HEK293 (cell line): ENCODE results near the gene CLDN19.

Experiments
- ELK4 ChIP-seq: IDR thresholded peaks from 2 replicates; pipeline ENCODE4 v1.6.1; 2011; ENCODE audit warnings: mild to moderate bottlenecking, low read depth, low read length, borderline replicate concordance
- GLI2 ChIP-seq: fragments of 450-650 bp; formaldehyde crosslinking; IDR thresholded peaks from 2 replicates; pipeline ENCODE4; 2017; ENCODE audit warnings: missing biosample characterization, missing genetic modification characterization, low read depth, borderline replicate concordance
- HIC1 ChIP-seq: fragments of 450-650 bp; formaldehyde crosslinking; IDR thresholded peaks from 2 replicates; pipeline ENCODE4 v1.5.1; 2016; ENCODE audit warnings: missing biosample characterization, missing genetic modification characterization
- HOXA7 ChIP-seq: sonication (generic); formaldehyde crosslinking; IDR thresholded peaks from 2 replicates; pipeline ENCODE4 v1.8.1; 2022; ENCODE audit warnings: missing genetic modification reagents, borderline replicate concordance
- HOXD13 ChIP-seq: sonication (generic); formaldehyde crosslinking; IDR thresholded peaks from 2 replicates; pipeline ENCODE4 v1.8.0; 2022; ENCODE audit warnings: missing genetic modification reagents, borderline replicate concordance
- KLF1 ChIP-seq: fragments of 450-650 bp; formaldehyde crosslinking; IDR thresholded peaks from 2 replicates; pipeline ENCODE4 v1.5.1; 2016; ENCODE audit warnings: missing biosample characterization, missing genetic modification characterization
- KLF10 ChIP-seq: fragments of 450-650 bp; IDR thresholded peaks from 2 replicates; pipeline ENCODE4 v1.5.1; 2018; ENCODE audit warnings: missing biosample characterization, mild to moderate bottlenecking, missing genetic modification characterization
- KLF7 ChIP-seq: fragments of 450-650 bp; formaldehyde crosslinking; IDR thresholded peaks from 2 replicates; pipeline ENCODE4 v1.5.1; 2016; ENCODE audit warnings: missing biosample characterization, missing genetic modification characterization, borderline replicate concordance
- KLF9 ChIP-seq: fragments of 450-650 bp; formaldehyde crosslinking; IDR thresholded peaks from 2 replicates; pipeline ENCODE4 v1.5.1; 2016; ENCODE audit warnings: missing biosample characterization, missing genetic modification characterization, low read depth
- SALL2 ChIP-seq: fragments of 450-650 bp; formaldehyde crosslinking; IDR thresholded peaks from 2 replicates; pipeline ENCODE4 v1.5.0; 2017; ENCODE audit warnings: missing biosample characterization, mild to moderate bottlenecking, missing genetic modification characterization, borderline replicate concordance
- SCRT2 ChIP-seq: fragments of 450-650 bp; formaldehyde crosslinking; IDR thresholded peaks from 2 replicates; pipeline ENCODE4 v1.5.1; 2016; ENCODE audit warnings: missing biosample characterization, missing genetic modification characterization
- ZBTB20 ChIP-seq: fragments of 450-650 bp; formaldehyde crosslinking; IDR thresholded peaks from 2 replicates; pipeline ENCODE4 v1.5.1; 2016; ENCODE audit warnings: missing biosample characterization, missing genetic modification characterization
- ZFP69B ChIP-seq: fragments of 450-650 bp; formaldehyde crosslinking; IDR thresholded peaks from 2 replicates; pipeline ENCODE4 v1.5.1; 2016; ENCODE audit warnings: missing biosample characterization, missing genetic modification characterization
- ZNF155 ChIP-seq: fragments of 450-650 bp; formaldehyde crosslinking; IDR thresholded peaks from 2 replicates; pipeline ENCODE4 v1.5.1; 2016; ENCODE audit warnings: missing biosample characterization, missing genetic modification characterization
- ZNF202 ChIP-seq: fragments of 450-650 bp; formaldehyde crosslinking; IDR thresholded peaks from 2 replicates; pipeline ENCODE4 v1.5.1; 2016; ENCODE audit warnings: missing biosample characterization, missing genetic modification characterization, borderline replicate concordance
- ZNF211 ChIP-seq: fragments of 450-650 bp; formaldehyde crosslinking; IDR thresholded peaks from 2 replicates; pipeline ENCODE4 v1.5.1; 2016; ENCODE audit warnings: low read depth, missing biosample characterization, missing genetic modification characterization
- ZNF341 ChIP-seq: fragments of 450-650 bp; formaldehyde crosslinking; IDR thresholded peaks from 2 replicates; pipeline ENCODE4; 2016; ENCODE audit warnings: low read depth, missing biosample characterization, missing genetic modification characterization
- ZNF530 ChIP-seq: fragments of 450-650 bp; formaldehyde crosslinking; IDR thresholded peaks from 2 replicates; pipeline ENCODE4 v1.5.1; 2016; ENCODE audit warnings: low read depth, missing biosample characterization, missing genetic modification characterization
- ZNF544 ChIP-seq: fragments of 450-650 bp; formaldehyde crosslinking; IDR thresholded peaks from 2 replicates; pipeline ENCODE4 v1.5.0; 2017; ENCODE audit warnings: missing biosample characterization, missing genetic modification characterization
- ZNF580 ChIP-seq: fragments of 450-650 bp; formaldehyde crosslinking; IDR thresholded peaks from 2 replicates; pipeline ENCODE4 v1.5.1; 2016; ENCODE audit warnings: missing biosample characterization, missing genetic modification characterization
- ZNF626 ChIP-seq: fragments of 450-650 bp; sonication (Bioruptor Pico); formaldehyde crosslinking; IDR thresholded peaks from 2 replicates; pipeline ENCODE4 v1.5.1; 2018; ENCODE audit warnings: missing biosample characterization, missing genetic modification characterization, inconsistent platforms
- ZNF792 ChIP-seq: fragments of 450-650 bp; formaldehyde crosslinking; IDR thresholded peaks from 2 replicates; pipeline ENCODE4 v1.5.1; 2016; ENCODE audit warnings: missing biosample characterization, missing genetic modification characterization
- TF ChIP-seq, protein P1 (sequence below): fragments of 450-650 bp; formaldehyde crosslinking; IDR thresholded peaks from 2 replicates; pipeline ENCODE4 v1.5.1; 2016; ENCODE audit warnings: missing biosample characterization, missing genetic modification characterization
- TF ChIP-seq, protein P2 (sequence below): fragments of 450-650 bp; IDR thresholded peaks from 2 replicates; pipeline ENCODE4 v1.5.1; 2018; ENCODE audit warnings: missing biosample characterization, mild to moderate bottlenecking, missing genetic modification characterization
- TF ChIP-seq, protein P3 (sequence below): fragments of 450-650 bp; formaldehyde crosslinking; IDR thresholded peaks from 2 replicates; pipeline ENCODE4 v1.5.1; 2016; ENCODE audit warnings: missing biosample characterization, missing genetic modification characterization, borderline replicate concordance
- TF ChIP-seq, protein P4 (sequence below): fragments of 450-650 bp; formaldehyde crosslinking; IDR thresholded peaks from 2 replicates; pipeline ENCODE4 v1.5.1; 2016; ENCODE audit warnings: missing biosample characterization, missing genetic modification characterization, borderline replicate concordance
- TF ChIP-seq, protein P5 (sequence below): fragments of 450-650 bp; formaldehyde crosslinking; IDR thresholded peaks from 2 replicates; pipeline ENCODE4 v1.5.1; 2016; ENCODE audit warnings: missing biosample characterization, missing genetic modification characterization, low read depth

Gene CLDN19

GRCh38 chr1:42767510-42768000 lies 27.5 kb upstream of the CLDN19 start (continued):
- TF ChIP-seq, protein P1, sequence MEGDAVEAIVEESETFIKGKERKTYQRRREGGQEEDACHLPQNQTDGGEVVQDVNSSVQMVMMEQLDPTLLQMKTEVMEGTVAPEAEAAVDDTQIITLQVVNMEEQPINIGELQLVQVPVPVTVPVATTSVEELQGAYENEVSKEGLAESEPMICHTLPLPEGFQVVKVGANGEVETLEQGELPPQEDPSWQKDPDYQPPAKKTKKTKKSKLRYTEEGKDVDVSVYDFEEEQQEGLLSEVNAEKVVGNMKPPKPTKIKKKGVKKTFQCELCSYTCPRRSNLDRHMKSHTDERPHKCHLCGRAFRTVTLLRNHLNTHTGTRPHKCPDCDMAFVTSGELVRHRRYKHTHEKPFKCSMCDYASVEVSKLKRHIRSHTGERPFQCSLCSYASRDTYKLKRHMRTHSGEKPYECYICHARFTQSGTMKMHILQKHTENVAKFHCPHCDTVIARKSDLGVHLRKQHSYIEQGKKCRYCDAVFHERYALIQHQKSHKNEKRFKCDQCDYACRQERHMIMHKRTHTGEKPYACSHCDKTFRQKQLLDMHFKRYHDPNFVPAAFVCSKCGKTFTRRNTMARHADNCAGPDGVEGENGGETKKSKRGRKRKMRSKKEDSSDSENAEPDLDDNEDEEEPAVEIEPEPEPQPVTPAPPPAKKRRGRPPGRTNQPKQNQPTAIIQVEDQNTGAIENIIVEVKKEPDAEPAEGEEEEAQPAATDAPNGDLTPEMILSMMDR (tag by site-specific recombination), result no peak; the same call in 1 of the 2 replicates
- peak; percentile 67 for TF ChIP-seq KLF9 (tag by site-specific recombination)
- no peak for TF ChIP-seq HOXD13 (CRISPR knock-in tag)
- TF ChIP-seq, protein P2, sequence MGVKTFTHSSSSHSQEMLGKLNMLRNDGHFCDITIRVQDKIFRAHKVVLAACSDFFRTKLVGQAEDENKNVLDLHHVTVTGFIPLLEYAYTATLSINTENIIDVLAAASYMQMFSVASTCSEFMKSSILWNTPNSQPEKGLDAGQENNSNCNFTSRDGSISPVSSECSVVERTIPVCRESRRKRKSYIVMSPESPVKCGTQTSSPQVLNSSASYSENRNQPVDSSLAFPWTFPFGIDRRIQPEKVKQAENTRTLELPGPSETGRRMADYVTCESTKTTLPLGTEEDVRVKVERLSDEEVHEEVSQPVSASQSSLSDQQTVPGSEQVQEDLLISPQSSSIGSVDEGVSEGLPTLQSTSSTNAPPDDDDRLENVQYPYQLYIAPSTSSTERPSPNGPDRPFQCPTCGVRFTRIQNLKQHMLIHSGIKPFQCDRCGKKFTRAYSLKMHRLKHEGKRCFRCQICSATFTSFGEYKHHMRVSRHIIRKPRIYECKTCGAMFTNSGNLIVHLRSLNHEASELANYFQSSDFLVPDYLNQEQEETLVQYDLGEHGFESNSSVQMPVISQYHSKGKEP (tag by site-specific recombination), result no peak
- no peak for TF ChIP-seq HOXA7 (CRISPR knock-in tag)
- no peak for TF ChIP-seq ZNF530
- no peak for TF ChIP-seq KLF7 (tag by site-specific recombination)
- TF ChIP-seq ZNF580 (tag by site-specific recombination), result no peak
- TF ChIP-seq ZNF341 (tag by site-specific recombination), result no peak
- no peak; the same call in 1 of the 2 replicates for TF ChIP-seq KLF10 (tag by site-specific recombination)
- TF ChIP-seq ZNF202 (tag by site-specific recombination), result no peak
- TF ChIP-seq ZNF211 (tag by site-specific recombination), result no peak
- TF ChIP-seq HIC1 (tag by site-specific recombination), result no peak
- peak; percentile 12; the same call in 1 of the 2 replicates for TF ChIP-seq ZBTB20 (tag by site-specific recombination)
- TF ChIP-seq SALL2 (tag by site-specific recombination), result no peak
- TF ChIP-seq SCRT2 (tag by site-specific recombination), result no peak
- TF ChIP-seq, protein P3, sequence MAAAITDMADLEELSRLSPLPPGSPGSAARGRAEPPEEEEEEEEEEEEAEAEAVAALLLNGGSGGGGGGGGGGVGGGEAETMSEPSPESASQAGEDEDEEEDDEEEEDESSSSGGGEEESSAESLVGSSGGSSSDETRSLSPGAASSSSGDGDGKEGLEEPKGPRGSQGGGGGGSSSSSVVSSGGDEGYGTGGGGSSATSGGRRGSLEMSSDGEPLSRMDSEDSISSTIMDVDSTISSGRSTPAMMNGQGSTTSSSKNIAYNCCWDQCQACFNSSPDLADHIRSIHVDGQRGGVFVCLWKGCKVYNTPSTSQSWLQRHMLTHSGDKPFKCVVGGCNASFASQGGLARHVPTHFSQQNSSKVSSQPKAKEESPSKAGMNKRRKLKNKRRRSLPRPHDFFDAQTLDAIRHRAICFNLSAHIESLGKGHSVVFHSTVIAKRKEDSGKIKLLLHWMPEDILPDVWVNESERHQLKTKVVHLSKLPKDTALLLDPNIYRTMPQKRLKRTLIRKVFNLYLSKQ (tag by site-specific recombination), result no peak
- TF ChIP-seq ZNF626, result no peak
- TF ChIP-seq ELK4, result no peak
- TF ChIP-seq, protein P4, sequence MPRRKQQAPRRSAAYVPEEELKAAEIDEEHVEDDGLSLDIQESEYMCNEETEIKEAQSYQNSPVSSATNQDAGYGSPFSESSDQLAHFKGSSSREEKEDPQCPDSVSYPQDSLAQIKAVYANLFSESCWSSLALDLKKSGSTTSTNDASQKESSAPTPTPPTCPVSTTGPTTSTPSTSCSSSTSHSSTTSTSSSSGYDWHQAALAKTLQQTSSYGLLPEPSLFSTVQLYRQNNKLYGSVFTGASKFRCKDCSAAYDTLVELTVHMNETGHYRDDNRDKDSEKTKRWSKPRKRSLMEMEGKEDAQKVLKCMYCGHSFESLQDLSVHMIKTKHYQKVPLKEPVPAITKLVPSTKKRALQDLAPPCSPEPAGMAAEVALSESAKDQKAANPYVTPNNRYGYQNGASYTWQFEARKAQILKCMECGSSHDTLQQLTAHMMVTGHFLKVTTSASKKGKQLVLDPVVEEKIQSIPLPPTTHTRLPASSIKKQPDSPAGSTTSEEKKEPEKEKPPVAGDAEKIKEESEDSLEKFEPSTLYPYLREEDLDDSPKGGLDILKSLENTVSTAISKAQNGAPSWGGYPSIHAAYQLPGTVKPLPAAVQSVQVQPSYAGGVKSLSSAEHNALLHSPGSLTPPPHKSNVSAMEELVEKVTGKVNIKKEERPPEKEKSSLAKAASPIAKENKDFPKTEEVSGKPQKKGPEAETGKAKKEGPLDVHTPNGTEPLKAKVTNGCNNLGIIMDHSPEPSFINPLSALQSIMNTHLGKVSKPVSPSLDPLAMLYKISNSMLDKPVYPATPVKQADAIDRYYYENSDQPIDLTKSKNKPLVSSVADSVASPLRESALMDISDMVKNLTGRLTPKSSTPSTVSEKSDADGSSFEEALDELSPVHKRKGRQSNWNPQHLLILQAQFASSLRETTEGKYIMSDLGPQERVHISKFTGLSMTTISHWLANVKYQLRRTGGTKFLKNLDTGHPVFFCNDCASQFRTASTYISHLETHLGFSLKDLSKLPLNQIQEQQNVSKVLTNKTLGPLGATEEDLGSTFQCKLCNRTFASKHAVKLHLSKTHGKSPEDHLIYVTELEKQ (tag by site-specific recombination), result no peak
- no peak for TF ChIP-seq KLF1 (tag by site-specific recombination)
- TF ChIP-seq ZNF544 (tag by site-specific recombination), result no peak
- TF ChIP-seq GLI2 (tag by site-specific recombination), result no peak
- TF ChIP-seq, protein P5, sequence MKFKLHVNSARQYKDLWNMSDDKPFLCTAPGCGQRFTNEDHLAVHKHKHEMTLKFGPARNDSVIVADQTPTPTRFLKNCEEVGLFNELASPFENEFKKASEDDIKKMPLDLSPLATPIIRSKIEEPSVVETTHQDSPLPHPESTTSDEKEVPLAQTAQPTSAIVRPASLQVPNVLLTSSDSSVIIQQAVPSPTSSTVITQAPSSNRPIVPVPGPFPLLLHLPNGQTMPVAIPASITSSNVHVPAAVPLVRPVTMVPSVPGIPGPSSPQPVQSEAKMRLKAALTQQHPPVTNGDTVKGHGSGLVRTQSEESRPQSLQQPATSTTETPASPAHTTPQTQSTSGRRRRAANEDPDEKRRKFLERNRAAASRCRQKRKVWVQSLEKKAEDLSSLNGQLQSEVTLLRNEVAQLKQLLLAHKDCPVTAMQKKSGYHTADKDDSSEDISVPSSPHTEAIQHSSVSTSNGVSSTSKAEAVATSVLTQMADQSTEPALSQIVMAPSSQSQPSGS (tag by site-specific recombination), result no peak
- no peak for TF ChIP-seq ZFP69B (tag by site-specific recombination)
- no peak for TF ChIP-seq ZNF155 (tag by site-specific recombination)
- TF ChIP-seq ZNF792 (tag by site-specific recombination), result no peak
